IMR-90 (cell line): ENCODE measurements around the gene POLR3F. TPM values are rescaled to one million over a fixed set of nuclear protein-coding genes. Genes with fewer than 3 reads are reported as not detected.
A peak's percentile ranks its signal among the peaks of the same experiment; 100 is the strongest.

Experiments
- ATAC-seq: fragments of 200-7000 bp; cut with Tn5 transposase; 2 replicates; pipeline ENCODE4 v1.9.1; 2020; ENCODE audit warnings: low read depth, mild to moderate bottlenecking, moderate library complexity
- BruUV-seq: library from RNA; stranded (reverse); fragments of 400-500 nt; replicated peaks from 2 replicates; lab custom pipeline; 2021; lab: Mats Ljungman, UMichigan
- CTCF ChIA-PET: fragments of 300-600 bp; formaldehyde crosslinking; extraction: SDS; loops from one replicate; lab custom pipeline; 2021; ENCODE audit warnings: antibody characterized with exemption; lab: Yijun Ruan, JAX
- POLR2A ChIA-PET: fragments of 300-600 bp; sonication (Branson Sonifier 250); formaldehyde crosslinking; loops from one replicate; lab custom pipeline; 2022; ENCODE audit warnings: antibody characterized with exemption; ENCODE audit not compliant: unreplicated experiment; lab: Charles Lee
- DNase-seq: peaks from one replicate; pipeline ENCODE4 v3.0.0; 2013
- H2AFZ ChIP-seq: replicated peaks from 2 replicates; pipeline ENCODE3; 2013; ENCODE audit warnings: low read length, mild to moderate bottlenecking; ENCODE audit not compliant: poor library complexity
- H2AK5ac ChIP-seq: 2 replicates; pipeline ENCODE4 v1.6.1; 2013; ENCODE audit warnings: low read depth, low read length, inconsistent platforms
- H2AK9ac ChIP-seq: replicated peaks from 2 replicates; pipeline ENCODE3; 2013; ENCODE audit warnings: mild to moderate bottlenecking, low read depth, low read length, moderate library complexity; ENCODE audit not compliant: poor library complexity
- H2BK120ac ChIP-seq: 2 replicates; pipeline ENCODE4 v1.6.1; 2013; ENCODE audit warnings: low read depth, low read length, inconsistent platforms
- H2BK15ac ChIP-seq: 3 replicates; pipeline ENCODE4 v1.6.1; 2013; ENCODE audit warnings: low read depth, low read length, inconsistent platforms
- H2BK20ac ChIP-seq: 2 replicates; pipeline ENCODE4 v1.6.1; 2013; ENCODE audit warnings: low read depth, mild to moderate bottlenecking, inconsistent platforms, low read length, moderate library complexity
- H2BK5ac ChIP-seq: 2 replicates; pipeline ENCODE4 v1.6.1; 2013; ENCODE audit warnings: mild to moderate bottlenecking, low read depth, low read length, inconsistent platforms; ENCODE audit not compliant: poor library complexity, severe bottlenecking
- H3K14ac ChIP-seq: replicated peaks from 2 replicates; pipeline ENCODE4 v1.6.1; 2013; ENCODE audit warnings: low read depth, low read length, inconsistent platforms
- H3K18ac ChIP-seq: 2 replicates; pipeline ENCODE4 v1.6.1; 2013; ENCODE audit warnings: low read depth, low read length, control low read depth
- H3K23ac ChIP-seq: 2 replicates; pipeline ENCODE4 v1.6.1; 2013; ENCODE audit warnings: low read depth, low read length, inconsistent platforms
- H3K27ac ChIP-seq: 2 replicates; pipeline ENCODE4 v1.5.1; 2013; ENCODE audit warnings: mild to moderate bottlenecking, control low read depth, low read length; ENCODE audit not compliant: insufficient read depth
- H3K27me3 ChIP-seq: 2 replicates; pipeline ENCODE4 v1.6.1; 2013; ENCODE audit warnings: low read length; ENCODE audit not compliant: control insufficient read depth, insufficient read depth
- H3K36me3 ChIP-seq: 2 replicates; pipeline ENCODE4 v1.6.1; 2013; ENCODE audit warnings: low read length, mixed read lengths; ENCODE audit not compliant: control insufficient read depth, insufficient read depth
- H3K4ac ChIP-seq: 2 replicates; pipeline ENCODE4 v1.6.1; 2013; ENCODE audit warnings: low read depth, low read length, inconsistent platforms
- H3K4me1 ChIP-seq: 2 replicates; pipeline ENCODE4 v1.6.1; 2013; ENCODE audit warnings: low read length, mixed read lengths; ENCODE audit not compliant: control insufficient read depth, insufficient read depth
- H3K4me2 ChIP-seq: 2 replicates; pipeline ENCODE4 v1.6.1; 2013; ENCODE audit warnings: low read depth, mild to moderate bottlenecking, control low read depth, low read length, moderate library complexity
- H3K4me3 ChIP-seq: 2 replicates; pipeline ENCODE4 v1.5.1; 2013; ENCODE audit warnings: low read depth, mild to moderate bottlenecking, control low read depth, low read length, moderate library complexity; ENCODE audit not compliant: insufficient read depth
- H3K56ac ChIP-seq: 2 replicates; pipeline ENCODE4 v1.6.1; 2013; ENCODE audit warnings: low read length, inconsistent platforms; ENCODE audit not compliant: insufficient read depth; ENCODE audit errors: extremely low read depth
- H3K79me1 ChIP-seq, 2 experiments: 2 replicates each; pipeline ENCODE4 v1.6.1; 2013; ENCODE audit warnings: low read length in 2 of 2, inconsistent platforms in 1 of 2, low read depth in 1 of 2
- H3K9ac ChIP-seq: 2 replicates; pipeline ENCODE4 v1.6.1; 2013; ENCODE audit warnings: low read depth, low read length, control low read depth
- H3K9me1 ChIP-seq: 2 replicates; pipeline ENCODE4 v1.6.1; 2013; ENCODE audit warnings: low read length, inconsistent platforms; ENCODE audit not compliant: insufficient read depth
- H3K9me3 ChIP-seq: 2 replicates; pipeline ENCODE4 v1.6.1; 2013; ENCODE audit warnings: low read length; ENCODE audit not compliant: control insufficient read depth, insufficient read depth
- H4K20me1 ChIP-seq: 2 replicates; pipeline ENCODE4 v1.6.1; 2013; ENCODE audit warnings: low read length, inconsistent platforms; ENCODE audit not compliant: insufficient read depth
- H4K5ac ChIP-seq: 2 replicates; pipeline ENCODE4 v1.6.1; 2013; ENCODE audit warnings: mild to moderate bottlenecking, low read depth, low read length, control low read depth
- H4K8ac ChIP-seq, 2 experiments: 2 replicates each; pipeline ENCODE4 v1.6.1; 2013; ENCODE audit warnings: low read depth in 2 of 2, low read length in 2 of 2, control low read depth in 1 of 2, inconsistent platforms in 1 of 2
- H4K91ac ChIP-seq: 2 replicates; pipeline ENCODE4 v1.6.1; 2013; ENCODE audit warnings: low read depth, low read length, inconsistent platforms; ENCODE audit not compliant: insufficient read depth
- BHLHE40 ChIP-seq: fragments of 150-350 bp; IDR thresholded peaks from 2 replicates; pipeline ENCODE4 v1.6.1; 2016; ENCODE audit warnings: mild to moderate bottlenecking, low read depth, low read length
- CEBPB ChIP-seq: IDR thresholded peaks from 2 replicates; pipeline ENCODE4 v1.6.1; 2012; ENCODE audit warnings: low read depth, low read length, improper control_type of control experiment
- CHD1 ChIP-seq: IDR thresholded peaks from 2 replicates; pipeline ENCODE4 v1.6.1; 2012; ENCODE audit warnings: low read depth, low read length, improper control_type of control experiment
- CTCF ChIP-seq: conservative IDR thresholded peaks from 2 replicates; pipeline ENCODE4 v1.5.1; 2012; ENCODE audit warnings: mild to moderate bottlenecking, low read depth, low read length, improper control_type of control experiment
- FOS ChIP-seq: fragments of 150-350 bp; IDR thresholded peaks from 2 replicates; pipeline ENCODE4 v1.6.1; 2016; ENCODE audit warnings: low read depth, low read length
- MAFK ChIP-seq: IDR thresholded peaks from 2 replicates; pipeline ENCODE4 v1.6.1; 2012; ENCODE audit warnings: low read depth, low read length, improper control_type of control experiment
- MAZ ChIP-seq: IDR thresholded peaks from 2 replicates; pipeline ENCODE4 v1.6.1; 2012; ENCODE audit warnings: low read depth, mild to moderate bottlenecking, low read length, improper control_type of control experiment, moderate library complexity, borderline replicate concordance
- MXI1 ChIP-seq: IDR thresholded peaks from 2 replicates; pipeline ENCODE4 v1.6.1; 2012; ENCODE audit warnings: low read depth, mild to moderate bottlenecking, low read length, moderate library complexity, borderline replicate concordance
- NFE2L2 ChIP-seq: fragments of 150-350 bp; IDR thresholded peaks from 2 replicates; pipeline ENCODE4 v1.6.1; 2016; ENCODE audit warnings: low read depth, mild to moderate bottlenecking, low read length
- RAD21 ChIP-seq: IDR thresholded peaks from 2 replicates; pipeline ENCODE4 v1.6.1; 2012; ENCODE audit warnings: low read length, improper control_type of control experiment
- RCOR1 ChIP-seq: IDR thresholded peaks from 2 replicates; pipeline ENCODE4 v1.6.1; 2012; ENCODE audit warnings: mild to moderate bottlenecking, low read length, improper control_type of control experiment; ENCODE audit not compliant: insufficient replicate concordance
- RFX5 ChIP-seq: IDR thresholded peaks from 2 replicates; pipeline ENCODE4 v1.8.0; 2012; ENCODE audit warnings: low read depth, mild to moderate bottlenecking, low read length, moderate library complexity
- SMC3 ChIP-seq: fragments of 150-350 bp; IDR thresholded peaks from 2 replicates; pipeline ENCODE4 v1.6.1; 2016; ENCODE audit warnings: low read depth, mild to moderate bottlenecking, antibody characterized with exemption, low read length, moderate library complexity
- USF2 ChIP-seq: fragments of 150-350 bp; IDR thresholded peaks from 2 replicates; pipeline ENCODE4 v1.6.1; 2017; ENCODE audit warnings: mild to moderate bottlenecking, antibody characterized with exemption, low read length, low read depth
- WGBS, 2 experiments: methylation state at CpG; one replicate each; pipeline versions ENCODE4 v1.1.5 to v1.1.7; 2013; ENCODE audit warnings: missing lambda C conversion rate in 2 of 2; ENCODE audit not compliant: insufficient read length in 1 of 2; ENCODE audit errors: extremely low coverage in 2 of 2; 5-methylcytosine and 5-hydroxymethylcytosine counted together
- dilution Hi-C: fragments of 300-500 bp; cut with HindIII; formaldehyde crosslinking; loops from one replicate; pipeline ENCODE4 v1.14.3; 2018; ENCODE audit warnings: low sequenced_read_pairs; ENCODE audit not compliant: unreplicated experiment
- in situ Hi-C: fragments of 300-500 bp; cut with MboI; formaldehyde crosslinking; loops from 3 replicates; pipeline ENCODE4 v1.14.3; 2019; ENCODE audit warnings: low sequenced_read_pairs, inconsistent platforms, mixed read lengths
- intact Hi-C: fragments of 100-400 bp; cut with micrococcal nuclease; formaldehyde crosslinking; loops from 2 replicates; pipeline ENCODE4 v1.10.0; 2022
- polyA plus RNA-seq, 3 experiments: library from polyadenylated mRNA; depleted of rRNA; stranded (reverse); fragments of >200 nt; gene quantifications; 2 replicates each; pipeline ENCODE4 v1.2.3, GENCODE V29; 2012; ENCODE audit warnings: low replicate concordance in 1 of 3
- total RNA-seq: library from RNA; depleted of rRNA; stranded (reverse); fragments of >200 nt; gene quantifications from 2 replicates; pipeline ENCODE4 v1.2.3, GENCODE V29; 2012

The POLR3F gene
- total and polyA plus RNA-seq, 2 of the 4 experiments (the other 2 are of a cell fraction): 5.7 to 7.2 TPM

GRCh38 chr20:18507218-18508191 lies 40.3 kb downstream of the POLR3F start, which contains the start of gene SEC23B:
TSS of gene SEC23B (plus strand) at chr20:18507940. CDS start at chr20:18510836, 2,896 bp downstream.
- no peaks in the 10 kb centered on the region for H3K9me3 ChIP-seq
- in situ Hi-C loops (no loop called here), intact Hi-C loops (loop anchor here (2.0 kb wide), 1 partner anchor 41 kb away; the partner anchor contains the start of genes DZANK1 and POLR3F), dilution Hi-C loops (no loop called here)
- ATAC-seq (peak; percentile 100), DNase-seq (peak; percentile 97)
- peak within 1 kb of the TSS; percentile 89 for H3K4ac ChIP-seq
- no TSS peak for BruUV-seq
- peak within 1 kb of the TSS; percentile 92 for H2AFZ ChIP-seq
- H4K8ac ChIP-seq: peak within 1 kb of the TSS; percentile 85 to 99
- H4K20me1 ChIP-seq: no peaks in the 10 kb centered on the region
- peaks cover 13 to 27% of the 10 kb centered on the region in 2 experiments for H3K79me1 ChIP-seq
- peak within 1 kb of the TSS; percentile 86 for H2BK120ac ChIP-seq
- H4K5ac ChIP-seq: peak within 1 kb of the TSS; percentile 97
- H3K36me3 ChIP-seq: peaks cover 5% of the 10 kb centered on the region
- peak within 1 kb of the TSS; percentile 10; the same call in 1 of the 3 replicates for H2BK15ac ChIP-seq
- H3K9ac ChIP-seq: peak within 1 kb of the TSS; percentile 84
- peak within 1 kb of the TSS; percentile 75 for H3K18ac ChIP-seq
- H3K56ac ChIP-seq: peak within 1 kb of the TSS; percentile 40
- no peaks in the 10 kb centered on the region; the same call in 1 of the 2 replicates for H3K27me3 ChIP-seq
- peak within 1 kb of the TSS; percentile 71 for H2BK5ac ChIP-seq
- H2AK9ac ChIP-seq: peak within 1 kb of the TSS; percentile 88
- H4K91ac ChIP-seq: peak within 1 kb of the TSS; percentile 83
- WGBS, 2 experiments: 0% methylated on average over 40 of the region's 69 CpGs; no CpG with 5 or more reads in 1 of the 2 experiments
- peak within 1 kb of the TSS; percentile 70 for H3K4me3 ChIP-seq
- peaks cover 4% of the 10 kb centered on the region; the same call in 1 of the 2 replicates for H3K4me1 ChIP-seq
- peak within 1 kb of the TSS; percentile 96 for H3K14ac ChIP-seq
- H3K23ac ChIP-seq: peak within 1 kb of the TSS; percentile 93
- peak within 1 kb of the TSS; percentile 72 for H3K27ac ChIP-seq
- peaks cover 8% of the 10 kb centered on the region for H3K9me1 ChIP-seq
- peak within 1 kb of the TSS; percentile 55 for H2AK5ac ChIP-seq
- ChIA-PET POLR2A (interaction anchor here (0.5 to 1.0 kb wide), 4 partner anchors 9 to 1306 kb away, joined by 3 to 5 read pairs (median 4); partner anchors contain the start of genes DZANK1 and POLR3F), CTCF (interaction anchor here (1.4 kb wide), 1 partner anchor 21 kb away, joined by 4 read pairs; no protein-coding TSS in a partner anchor)
- H3K4me2 ChIP-seq: peak within 1 kb of the TSS; percentile 92
- H2BK20ac ChIP-seq: peak within 1 kb of the TSS; percentile 74
- TF ChIP-seq RAD21: no peak
- TF ChIP-seq RFX5: no peak
- no peak for TF ChIP-seq BHLHE40
- no peak for TF ChIP-seq CHD1
- peak; percentile 17; the same call in 1 of the 2 replicates for TF ChIP-seq FOS
- no peak for TF ChIP-seq MAFK
- no peak for TF ChIP-seq CTCF
- TF ChIP-seq USF2: no peak
- no peak for TF ChIP-seq SMC3
- peak; percentile 77; the same call in 1 of the 2 replicates for TF ChIP-seq MXI1
- TF ChIP-seq NFE2L2: no peak
- peak; percentile 70; the same call in 1 of the 2 replicates for TF ChIP-seq MAZ
- TF ChIP-seq CEBPB: 0 out of 2 replicates have a peak, but pooled peaks have one; percentile 1
- TF ChIP-seq RCOR1: peak; percentile 90
